Pulmonary artery endothelial cell (primary cell): Measurements from ENCODE around the gene LMO1. TPM values are rescaled to one million over a fixed set of nuclear protein-coding genes. Genes with fewer than 3 reads are reported as not detected.

Experiments
- DNase-seq: peaks from one replicate; pipeline ENCODE4 v3.0.0-alpha.2; 2011; ENCODE audit warnings: low read depth, low spot score
- total RNA-seq: library from RNA; depleted of rRNA; stranded (reverse); fragments of >200 nt; gene quantifications from 2 replicates; pipeline ENCODE4 v1.2.3, GENCODE V29; 2014

The LMO1 gene
- total RNA-seq, 1 donor from 2014 or later, result not detected

- no peak for DNase-seq
Observed at GRCh38 chr11:8242499-8243280, 21.0 kb downstream of the LMO1 start.

DNA sequence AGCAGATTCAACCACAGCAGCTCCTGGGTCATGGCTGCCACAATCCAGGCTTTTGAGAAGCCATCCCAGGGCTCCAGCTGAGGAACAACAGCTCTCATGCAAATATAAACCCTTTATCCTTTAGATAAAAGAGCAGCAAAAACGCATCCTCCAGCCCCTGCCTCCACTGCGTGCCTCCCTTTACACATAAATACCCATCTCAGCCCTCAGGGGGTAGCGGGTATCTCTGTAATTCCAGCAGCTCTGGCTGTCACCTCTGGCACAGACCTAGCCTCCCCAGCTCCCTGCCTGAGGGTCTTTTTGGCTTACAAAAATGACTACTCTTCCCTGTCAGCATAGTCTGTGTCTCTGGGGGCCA lies 21.6 kb downstream of the LMO1 start:
- no peak for DNase-seq

GRCh38 chr11:8241373-8242117 lies 22.1 kb downstream of the LMO1 start:
- DNase-seq, result no peak

- DNase-seq, result no peak
Observed at GRCh38 chr11:8239536-8240228, 24.0 kb downstream of the LMO1 start.

DNA sequence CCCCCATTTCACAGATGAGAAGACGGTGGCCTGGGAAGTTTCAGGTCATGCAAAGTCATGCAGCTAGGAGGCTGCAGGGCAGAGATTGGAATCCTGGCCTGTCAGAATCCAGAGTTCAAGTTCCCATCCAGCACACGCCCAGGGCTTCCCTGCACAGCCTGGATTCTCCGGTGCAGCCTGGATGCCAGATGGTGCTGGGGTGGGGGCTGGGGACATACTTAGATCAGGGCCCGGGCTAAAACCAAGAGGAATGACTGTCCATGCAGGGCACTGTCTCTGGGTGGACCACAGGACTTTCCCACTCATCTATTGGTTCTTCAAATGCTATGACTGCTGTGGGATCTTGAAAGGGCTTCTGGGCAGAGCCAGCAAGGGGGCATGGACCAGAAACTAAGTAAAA lies 24.6 kb downstream of the LMO1 start:
- DNase-seq, result no peak

GRCh38 chr11:8237453-8237852 lies 26.2 kb downstream of the LMO1 start:
- DNase-seq, result no peak

GRCh38 chr11:8235925-8236324 lies 27.8 kb downstream of the LMO1 start:
- no peak for DNase-seq

- no peak for DNase-seq
Observed at GRCh38 chr11:8234910-8235309, 28.8 kb downstream of the LMO1 start.

GRCh38 chr11:8234425-8234821 lies 29.3 kb downstream of the LMO1 start:
- no peak for DNase-seq

DNA sequence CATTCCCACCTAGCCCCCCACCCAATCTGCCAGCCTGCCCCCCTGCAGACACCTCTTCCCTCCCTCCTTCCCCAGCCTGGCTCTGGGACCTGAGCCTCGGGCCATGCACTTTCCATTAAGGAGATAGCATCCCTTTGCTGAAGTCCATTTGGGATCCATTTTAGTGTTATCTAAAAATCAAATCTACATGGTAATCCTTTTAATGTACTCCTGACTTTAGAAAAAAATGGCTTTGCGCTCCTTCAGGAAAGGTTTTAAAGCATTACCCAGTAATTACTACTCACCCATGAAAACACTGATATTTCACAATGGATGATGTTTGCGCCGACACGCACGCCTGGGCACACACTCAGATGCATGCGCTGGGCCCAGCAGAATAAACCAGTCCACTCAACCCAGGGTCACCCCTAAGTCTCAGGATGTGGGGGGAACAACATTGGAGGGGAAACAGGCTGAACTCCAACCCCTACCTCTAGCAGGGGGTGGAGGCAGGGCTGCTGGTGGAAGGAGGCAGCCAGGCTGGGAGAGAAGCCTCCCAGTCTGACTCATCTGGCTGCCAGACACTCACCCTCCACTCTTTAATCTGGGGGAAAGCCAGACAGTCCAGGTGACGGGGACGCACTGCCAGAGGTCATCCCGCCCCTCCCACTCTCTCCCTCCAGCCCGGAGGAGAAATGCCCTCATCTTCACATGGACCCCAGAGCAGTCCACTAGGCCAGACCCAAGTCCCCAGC lies 29.8 kb downstream of the LMO1 start:
- DNase-seq, result no peak

DNA sequence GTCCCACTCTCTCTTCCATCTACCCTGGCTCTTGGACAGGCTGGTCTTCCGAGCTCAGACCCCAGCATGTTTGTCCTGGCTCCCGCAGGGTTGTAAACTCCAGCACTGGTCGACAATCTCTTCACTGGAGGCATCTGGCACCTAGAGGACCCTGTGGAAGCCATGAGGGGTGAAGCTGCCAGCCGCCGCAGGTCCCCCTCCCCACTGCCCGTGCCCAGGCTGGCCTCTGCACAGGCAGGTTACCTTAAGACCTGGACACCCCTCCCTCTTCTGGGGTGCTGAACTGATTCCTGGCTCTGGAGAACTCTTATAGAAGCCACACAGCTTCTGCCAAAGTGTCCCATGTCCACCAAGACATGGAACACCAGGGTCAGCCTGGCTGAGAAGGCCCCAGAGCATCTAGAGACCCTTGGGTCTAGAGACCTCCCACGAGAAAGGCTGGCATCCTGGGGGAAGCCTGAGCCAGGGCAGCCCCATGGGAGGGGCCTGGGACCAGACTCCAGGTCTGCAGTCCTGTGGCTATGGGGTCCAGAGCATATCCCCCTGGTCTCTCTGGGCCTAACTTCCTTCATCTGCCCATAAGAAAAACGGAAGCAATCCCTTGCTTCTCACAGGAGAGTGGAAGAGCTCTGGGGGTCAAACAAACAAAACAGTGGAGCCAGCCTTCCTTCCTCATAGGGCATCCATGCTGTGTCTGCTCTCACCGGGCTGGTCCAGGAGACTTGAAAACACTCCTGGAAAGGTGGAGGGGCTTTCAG lies 30.6 kb downstream of the LMO1 start:
- no peak for DNase-seq

GRCh38 chr11:8232414-8232813 lies 31.3 kb downstream of the LMO1 start:
- DNase-seq, result no peak

DNA sequence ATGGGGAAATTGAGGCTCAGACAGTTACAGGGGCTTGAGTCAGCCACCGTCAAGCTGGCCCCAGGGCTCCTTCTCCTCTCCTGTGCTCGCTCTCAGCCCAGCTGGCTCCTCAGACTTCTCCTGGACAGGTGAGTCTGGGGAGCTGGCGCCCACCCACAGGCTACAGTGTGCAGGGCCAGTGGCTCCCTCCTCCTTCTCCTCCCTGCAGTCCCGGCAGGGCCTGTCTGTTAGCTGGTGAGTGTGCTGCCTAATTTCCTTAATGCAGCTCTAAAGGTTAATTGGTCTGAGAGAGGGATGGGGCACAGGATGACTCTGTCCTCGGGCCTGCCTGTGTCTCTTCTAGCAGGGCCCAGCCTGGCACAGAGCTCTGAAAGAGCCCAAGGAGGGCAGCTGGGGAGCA lies 31.7 kb downstream of the LMO1 start:
- no peak for DNase-seq

DNA sequence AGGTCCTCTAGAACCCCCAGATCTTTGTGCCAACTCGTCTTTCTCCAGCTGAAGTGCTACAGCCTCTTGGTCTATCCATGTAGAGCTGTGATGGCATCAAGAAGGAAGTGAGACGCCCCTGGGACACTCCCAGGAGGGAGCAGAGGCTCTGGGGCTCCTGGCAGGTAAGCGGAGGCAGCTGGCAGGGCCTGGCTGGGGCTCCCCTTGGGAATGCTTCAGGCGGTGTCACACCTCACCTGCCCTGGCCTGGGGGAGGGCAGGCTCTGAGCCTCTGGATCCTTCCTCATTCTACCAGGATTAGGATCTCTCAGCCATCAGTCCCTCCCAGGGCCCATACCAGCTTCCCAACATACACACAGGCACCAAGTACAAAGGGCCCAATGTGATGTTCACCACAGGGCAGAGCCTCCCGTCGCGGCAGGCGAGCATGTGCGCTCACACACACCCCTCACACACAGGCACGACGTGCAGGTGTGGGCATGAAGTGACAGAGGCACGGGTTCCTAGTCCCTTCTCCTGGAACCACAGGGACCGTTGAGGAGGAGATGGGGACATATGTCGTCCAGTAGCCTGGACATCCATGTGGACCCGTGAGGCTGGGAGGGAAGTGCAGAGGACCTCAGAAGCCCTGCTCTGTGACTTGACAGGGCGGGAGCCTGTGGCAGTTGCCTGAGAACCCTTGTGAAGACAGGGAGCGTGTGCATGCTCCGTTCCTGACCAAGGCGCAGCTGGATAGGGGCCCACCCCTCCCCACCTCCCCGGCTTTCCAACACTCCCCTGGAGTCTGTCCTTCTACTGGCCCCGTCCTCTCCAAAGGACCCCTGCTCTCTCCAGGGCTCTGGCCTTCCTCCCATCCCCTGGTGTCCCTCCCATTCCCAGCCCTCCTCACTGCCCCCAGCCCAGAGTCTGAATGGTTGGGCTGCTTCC lies 32.5 kb downstream of the LMO1 start:
- DNase-seq, result no peak

DNA sequence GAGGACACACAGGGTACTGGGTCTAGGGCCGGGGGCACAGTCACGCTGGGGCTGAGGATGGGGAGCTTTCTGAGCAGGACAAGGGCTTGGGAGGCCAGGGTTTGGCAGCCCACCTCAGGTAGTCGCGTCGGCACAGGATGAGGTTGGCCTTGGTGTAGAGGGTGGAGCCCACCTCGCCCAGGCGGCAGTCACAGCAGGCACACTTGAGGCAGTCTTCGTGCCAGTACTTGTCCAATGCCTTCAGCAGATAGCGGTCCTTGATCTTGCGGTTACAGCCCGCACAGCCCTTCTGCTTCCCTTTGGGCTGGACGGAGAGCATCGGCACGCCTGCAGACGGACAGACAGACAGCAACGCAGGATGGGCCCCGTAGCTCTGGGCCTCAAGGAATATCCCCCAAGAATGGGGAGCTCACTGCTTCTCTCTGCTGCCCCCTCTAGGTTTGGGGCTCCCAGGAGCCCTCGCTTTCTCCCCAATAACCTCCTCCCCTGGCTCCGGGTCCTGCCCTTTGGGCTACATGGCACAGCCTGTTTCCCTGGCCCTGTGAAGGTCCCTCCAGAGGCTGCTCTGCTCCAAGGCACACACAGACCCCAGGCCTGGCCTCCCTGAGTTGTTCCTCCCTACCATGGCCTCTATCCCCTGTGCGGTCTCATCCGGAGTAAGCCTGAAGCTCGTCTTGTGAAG lies 33.4 kb downstream of the LMO1 start:
- DNase-seq, result no peak

DNA sequence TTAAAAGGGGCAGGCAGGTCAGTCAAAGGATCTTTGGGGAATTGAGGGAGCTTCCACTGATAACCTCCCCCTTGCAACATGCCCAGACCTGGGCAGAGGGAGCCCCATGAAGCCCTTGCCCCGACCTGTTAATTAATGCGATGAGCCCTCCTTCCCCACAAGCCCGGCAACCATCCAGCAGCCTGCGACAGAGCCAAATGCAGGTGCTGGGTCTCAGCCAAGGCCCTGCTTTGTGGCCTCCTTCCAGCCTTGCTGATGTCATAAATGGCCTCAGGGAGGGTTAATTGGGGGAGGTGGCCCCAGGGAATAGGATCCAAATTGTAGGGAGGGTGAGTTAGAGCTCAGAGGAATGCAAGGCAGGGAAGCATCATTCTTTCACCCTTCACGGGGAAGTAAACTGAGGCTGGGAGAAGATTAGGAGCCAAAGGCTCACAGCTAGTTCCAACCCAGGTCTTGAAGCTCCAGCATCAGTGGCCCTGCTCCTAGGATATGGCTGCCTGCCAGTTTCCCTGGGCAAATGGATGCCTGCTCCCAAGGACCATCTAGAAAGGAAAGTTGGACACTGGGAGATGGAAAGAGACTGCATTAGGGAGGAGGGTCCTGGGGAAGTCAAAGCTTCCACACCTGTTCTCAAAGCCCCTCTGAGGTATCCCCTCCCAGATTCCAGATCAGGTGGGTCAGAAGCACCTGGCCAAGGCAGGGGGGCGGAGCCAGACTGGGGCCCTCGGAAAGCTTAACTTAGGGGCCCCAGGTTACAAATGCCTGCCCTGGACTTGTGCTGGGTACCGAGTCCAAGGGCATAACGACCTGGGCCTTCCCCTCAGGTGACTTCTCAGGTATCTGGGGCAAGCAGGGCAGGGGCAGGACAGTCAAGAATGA lies 34.1 kb downstream of the LMO1 start:
- DNase-seq, result no peak

GRCh38 chr11:8228231-8228630 lies 35.4 kb downstream of the LMO1 start:
- no peak for DNase-seq
